Measurements from ENCODE around the gene CLCN5.

CLCN5 gene

GRCh38 chrX:50115973-50116372 lies 193.6 kb downstream of the CLCN5 start:
- no peak for TF ChIP-seq CTCF (conservative IDR thresholded peaks at IDR 0.05)
- no peak overlapping the region for H3K27ac ChIP-seq

GRCh38 chrX:50117476-50117875 lies 195.1 kb downstream of the CLCN5 start:
- no peak overlapping the region for H3K27ac ChIP-seq
- no peak for TF ChIP-seq CTCF (conservative IDR thresholded peaks at IDR 0.05)

- no peak for TF ChIP-seq CTCF (conservative IDR thresholded peaks at IDR 0.05)
- H3K27ac ChIP-seq: no peak overlapping the region
These were observed 203.1 kb downstream of the CLCN5 start for GRCh38 chrX:50125480-50125879.

GRCh38 chrX:50147972-50148371 lies 225.6 kb downstream of the CLCN5 start:
- TF ChIP-seq CTCF (conservative IDR thresholded peaks at IDR 0.05): no peak
- no peak overlapping the region for H3K27ac ChIP-seq
